Lower leg skin (tissue), 4 donors: ENCODE data around the gene CCDC91. TPM values are rescaled to one million over a fixed set of nuclear protein-coding genes. Genes with fewer than 3 reads are reported as not detected.

Source experiments
- DNase-seq, 2 donors: peaks; one replicate each; pipeline ENCODE4 v3.0.0-alpha.2; 2019; ENCODE audit warnings: low spot score in 2 of 2
- H3K4me3 ChIP-seq: fragments of 200-600 bp; sonication (generic); 2 replicates; pipeline ENCODE4 v1.5.1; 2017; ENCODE audit warnings: mild to moderate bottlenecking, low read depth; ENCODE audit not compliant: poor library complexity, severe bottlenecking
- POLR2A ChIP-seq, 2 donors: fragments of 450-650 bp; IDR thresholded peaks; one replicate each; pipeline ENCODE4 v1.6.1; 2016 to 2017; ENCODE audit warnings: antibody characterized with exemption in 2 of 2, mild to moderate bottlenecking in 1 of 2, moderate library complexity in 1 of 2
- WGBS, 2 donors: methylation state at CpG; one replicate each; pipeline ENCODE4 v1.1.5; 2018; 5-methylcytosine and 5-hydroxymethylcytosine counted together
- intact Hi-C: fragments of 100-400 bp; cut with DNase I; formaldehyde crosslinking; loops from one replicate; pipeline ENCODE4 v1.15.0; 2023; ENCODE audit warnings: low total_unique reads
- total RNA-seq, 4 donors: library from RNA; depleted of rRNA; stranded (reverse); fragments of >200 nt; gene quantifications; one replicate each; pipeline ENCODE4 v1.1.0, GENCODE V29; 2016
- TF ChIP-seq, protein P1 (sequence below), 3 donors: fragments of 450-650 bp; IDR thresholded peaks; one replicate each; pipeline ENCODE4 v1.5.1; 2016; ENCODE audit warnings: antibody characterized with exemption in 3 of 3, mild to moderate bottlenecking in 3 of 3, moderate library complexity in 2 of 3

The CCDC91 gene
- total RNA-seq, 4 donors from 2014 or later: 13.8 to 31.0 (median 23.3) TPM

DNA sequence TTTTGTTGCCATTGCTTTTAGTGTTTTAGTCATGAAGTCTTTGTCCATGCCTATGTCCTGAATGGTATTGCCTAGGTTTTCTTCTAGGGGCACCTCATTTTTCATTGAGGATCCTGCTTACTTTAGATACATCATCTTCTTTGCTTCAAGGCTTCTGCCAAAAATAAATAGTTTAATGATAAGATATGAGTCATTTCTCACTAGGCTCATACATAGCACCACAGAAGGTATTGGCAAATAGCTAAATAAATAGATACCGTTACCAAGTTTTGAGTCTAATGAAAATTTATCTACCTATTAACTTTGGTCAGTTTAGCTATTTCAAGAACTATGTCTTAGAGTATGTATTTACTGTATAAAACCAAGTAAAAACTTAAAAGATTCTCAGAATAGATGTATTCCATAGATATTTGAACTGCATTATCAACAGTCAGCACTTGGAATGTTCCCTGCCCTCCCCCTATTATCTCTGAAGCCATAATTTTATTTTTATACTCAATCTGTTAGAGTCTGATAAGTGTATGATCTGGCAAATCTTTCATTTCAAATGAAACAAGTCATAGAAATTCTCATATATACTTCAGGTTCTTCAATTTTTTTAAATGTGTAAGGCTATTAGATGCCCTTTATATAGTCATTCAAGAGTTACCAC lies 310.2 kb downstream of the CCDC91 start:
- 64 to 76% methylated on average over 1 of the region's 1 CpG for WGBS, 2 donors
- H3K4me3 ChIP-seq: no peak overlapping the region
- no peak for TF ChIP-seq POLR2A (IDR thresholded peaks at IDR 0.05)
- TF ChIP-seq, protein P1, sequence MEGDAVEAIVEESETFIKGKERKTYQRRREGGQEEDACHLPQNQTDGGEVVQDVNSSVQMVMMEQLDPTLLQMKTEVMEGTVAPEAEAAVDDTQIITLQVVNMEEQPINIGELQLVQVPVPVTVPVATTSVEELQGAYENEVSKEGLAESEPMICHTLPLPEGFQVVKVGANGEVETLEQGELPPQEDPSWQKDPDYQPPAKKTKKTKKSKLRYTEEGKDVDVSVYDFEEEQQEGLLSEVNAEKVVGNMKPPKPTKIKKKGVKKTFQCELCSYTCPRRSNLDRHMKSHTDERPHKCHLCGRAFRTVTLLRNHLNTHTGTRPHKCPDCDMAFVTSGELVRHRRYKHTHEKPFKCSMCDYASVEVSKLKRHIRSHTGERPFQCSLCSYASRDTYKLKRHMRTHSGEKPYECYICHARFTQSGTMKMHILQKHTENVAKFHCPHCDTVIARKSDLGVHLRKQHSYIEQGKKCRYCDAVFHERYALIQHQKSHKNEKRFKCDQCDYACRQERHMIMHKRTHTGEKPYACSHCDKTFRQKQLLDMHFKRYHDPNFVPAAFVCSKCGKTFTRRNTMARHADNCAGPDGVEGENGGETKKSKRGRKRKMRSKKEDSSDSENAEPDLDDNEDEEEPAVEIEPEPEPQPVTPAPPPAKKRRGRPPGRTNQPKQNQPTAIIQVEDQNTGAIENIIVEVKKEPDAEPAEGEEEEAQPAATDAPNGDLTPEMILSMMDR (IDR thresholded peaks at IDR 0.05): no peak
- intact Hi-C loops: no loop called here
- DNase-seq: no peak

DNA sequence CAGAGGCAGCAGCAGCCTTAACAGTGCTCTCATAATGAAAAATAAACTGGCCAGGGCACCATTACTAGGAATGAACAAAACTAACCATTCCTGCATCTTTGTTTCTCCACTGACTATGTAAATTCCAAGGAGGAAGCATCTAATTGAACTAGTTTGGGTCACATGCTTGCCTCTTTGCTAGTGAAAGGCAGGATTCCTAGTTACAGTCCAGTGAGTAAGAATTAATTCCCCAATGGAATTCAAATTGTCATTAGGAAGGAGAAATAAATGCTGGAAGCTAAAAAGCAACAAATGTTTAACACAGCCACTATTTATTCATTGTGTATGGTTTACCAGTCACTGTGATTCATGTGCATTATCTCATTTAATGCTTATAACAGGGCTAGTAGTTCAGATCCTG lies 316.0 kb downstream of the CCDC91 start:
- no peak overlapping the region for H3K4me3 ChIP-seq
- TF ChIP-seq, protein P1 (IDR thresholded peaks at IDR 0.05): no peak
- TF ChIP-seq POLR2A (IDR thresholded peaks at IDR 0.05): no peak
- no peak for DNase-seq
- intact Hi-C loops: no loop called here

DNA sequence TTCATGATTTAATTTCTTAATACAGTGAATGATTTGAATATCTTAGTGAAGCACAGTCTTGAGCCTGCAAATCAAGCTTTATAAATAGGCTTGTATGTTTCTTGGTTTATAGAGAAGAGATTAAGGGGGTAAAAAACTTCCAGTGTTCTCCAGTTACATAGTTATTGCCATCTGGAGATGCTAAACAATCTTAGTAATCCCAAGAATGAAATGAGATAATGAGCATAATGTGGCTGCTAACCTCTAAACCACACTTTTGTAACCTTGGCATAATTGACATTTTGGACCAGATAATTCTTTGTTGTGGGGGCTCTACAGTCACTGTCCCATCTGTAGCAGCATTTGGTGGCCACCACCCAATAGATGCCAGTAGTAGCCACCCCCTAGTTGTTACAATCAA lies 316.8 kb downstream of the CCDC91 start:
- intact Hi-C loops: no loop called here
- no peak for DNase-seq
- no peak overlapping the region for H3K4me3 ChIP-seq
- no peak for TF ChIP-seq POLR2A (IDR thresholded peaks at IDR 0.05)
- TF ChIP-seq, protein P1 (IDR thresholded peaks at IDR 0.05): no peak

DNA sequence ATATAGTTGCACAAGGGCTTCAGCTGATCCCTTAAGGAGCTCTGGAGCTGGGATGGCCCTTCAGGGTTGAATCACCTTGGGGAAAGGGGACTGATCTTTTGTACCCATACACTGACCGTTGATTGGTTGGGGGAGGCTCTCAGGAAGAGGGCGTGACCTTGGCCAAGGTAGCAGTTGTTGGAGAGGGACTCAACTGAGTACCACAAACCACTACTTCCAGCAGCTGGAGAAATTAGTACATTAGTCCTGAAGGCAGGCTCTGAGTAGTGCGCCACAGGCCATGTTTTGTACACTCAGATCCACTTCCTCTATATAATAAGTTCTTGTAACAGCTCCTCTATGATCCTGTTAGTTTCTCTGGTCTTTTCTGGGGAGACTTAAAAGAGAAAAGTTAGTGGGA lies 317.6 kb downstream of the CCDC91 start:
- 94 to 98% methylated on average over 3 of the region's 3 CpGs for WGBS, 2 donors
- DNase-seq: no peak
- no peak overlapping the region for H3K4me3 ChIP-seq
- intact Hi-C loops: no loop called here
- no peak for TF ChIP-seq POLR2A (IDR thresholded peaks at IDR 0.05)
- TF ChIP-seq, protein P1 (IDR thresholded peaks at IDR 0.05): no peak

DNA sequence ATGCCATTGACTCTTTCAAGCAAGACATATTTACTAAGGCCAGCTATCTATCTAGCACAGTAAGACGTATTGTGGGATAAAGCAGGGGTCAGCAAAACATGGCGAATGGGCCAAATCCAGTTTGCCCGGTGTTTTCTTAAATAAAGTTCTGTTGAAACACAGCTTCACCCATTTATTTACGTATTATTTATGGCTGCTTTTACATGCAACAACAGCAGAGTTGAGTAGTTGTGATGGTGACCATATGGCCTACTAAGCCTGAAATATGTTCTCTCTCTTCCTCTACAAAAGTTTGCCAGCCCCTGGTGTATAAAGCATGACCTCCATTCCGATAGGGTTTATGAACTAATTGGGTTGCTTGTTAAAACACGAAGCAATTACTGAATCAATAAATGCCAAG lies 322.1 kb downstream of the CCDC91 start:
- DNase-seq: no peak
- no peak overlapping the region for H3K4me3 ChIP-seq
- TF ChIP-seq, protein P1 (IDR thresholded peaks at IDR 0.05): no peak
- no peak for TF ChIP-seq POLR2A (IDR thresholded peaks at IDR 0.05)
- WGBS, 2 donors: 85% methylated on average over 6 of the region's 6 CpGs
- intact Hi-C loops: no loop called here

DNA sequence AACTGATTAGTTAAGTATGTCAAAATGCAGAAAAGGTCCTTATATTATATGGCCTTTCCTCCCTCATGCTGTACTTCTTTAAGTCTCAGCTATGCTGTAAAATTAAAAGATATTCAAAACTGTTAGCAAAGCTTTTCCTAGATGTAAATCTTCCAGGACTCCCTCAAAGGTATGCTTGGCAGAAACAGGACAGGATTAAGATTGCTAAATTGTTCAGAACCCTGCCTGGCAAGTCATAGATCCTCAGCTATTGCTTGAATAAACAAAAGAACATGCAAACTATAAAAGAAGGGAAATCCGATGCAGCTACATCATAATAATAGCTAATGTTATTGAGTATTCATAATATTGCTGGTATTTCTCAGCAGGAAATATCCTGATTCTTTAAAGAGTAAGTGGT lies 322.6 kb downstream of the CCDC91 start:
- no peak for DNase-seq
- intact Hi-C loops: no loop called here
- H3K4me3 ChIP-seq: no peak overlapping the region
- TF ChIP-seq, protein P1 (IDR thresholded peaks at IDR 0.05): no peak
- TF ChIP-seq POLR2A (IDR thresholded peaks at IDR 0.05): no peak
- 74 to 79% methylated on average over 1 of the region's 1 CpG for whole genome bisulfite sequencing, 2 donors
